HG02970 (cell line): ENCODE results near the gene RBFOX1.
"Not testable (repeated sequence)": the region's sequence is repeated elsewhere in the genome, so short reads cannot be mapped to it uniquely, and the experiment has no call there.

Source experiments
- ATAC-seq: cut with Tn5 transposase; IDR thresholded peaks from one replicate; pipeline ENCODE4 v1.9.1; 2021; ENCODE audit warnings: mild to moderate bottlenecking, moderate library complexity, moderate number of reproducible peaks; ENCODE audit not compliant: unreplicated experiment, low FRiP score

The RBFOX1 gene

GRCh38 chr16:7443648-7444365 lies 111.2 kb downstream of the RBFOX1 start:
- no peak for ATAC-seq

GRCh38 chr16:7449306-7449705 lies 116.7 kb downstream of the RBFOX1 start:
- no peak for ATAC-seq

GRCh38 chr16:7449808-7450207 lies 117.2 kb downstream of the RBFOX1 start:
- no peak for ATAC-seq

- ATAC-seq: no peak
Observed at GRCh38 chr16:7450440-7450839, 117.8 kb downstream of the RBFOX1 start.

- ATAC-seq: no peak
Observed at GRCh38 chr16:7452090-7452489, 119.4 kb downstream of the RBFOX1 start.

GRCh38 chr16:7456211-7456610 lies 123.6 kb downstream of the RBFOX1 start:
- ATAC-seq: no peak

- no peak for ATAC-seq
Observed at GRCh38 chr16:7458144-7458543, 125.5 kb downstream of the RBFOX1 start.

GRCh38 chr16:7470344-7470743 lies 137.7 kb downstream of the RBFOX1 start:
- no peak for ATAC-seq

- no peak for ATAC-seq
Observed at GRCh38 chr16:7471268-7471667, 138.6 kb downstream of the RBFOX1 start.

GRCh38 chr16:7482032-7482431 lies 149.4 kb downstream of the RBFOX1 start:
- ATAC-seq: no peak

- ATAC-seq: no peak
Observed at GRCh38 chr16:7482596-7483290, 150.1 kb downstream of the RBFOX1 start.

GRCh38 chr16:7487574-7488323 lies 155.1 kb downstream of the RBFOX1 start:
- ATAC-seq: no peak

GRCh38 chr16:7492122-7492521 lies 159.5 kb downstream of the RBFOX1 start:
- no peak for ATAC-seq

GRCh38 chr16:7493133-7493532 lies 160.5 kb downstream of the RBFOX1 start:
- no peak for ATAC-seq

GRCh38 chr16:7497691-7498090 lies 165.0 kb downstream of the RBFOX1 start:
- ATAC-seq: no peak

GRCh38 chr16:7501868-7502267 lies 169.2 kb downstream of the RBFOX1 start:
- ATAC-seq: no peak

- not testable (repeated sequence) for ATAC-seq
Observed at GRCh38 chr16:7502591-7503157, 170.0 kb downstream of the RBFOX1 start.

GRCh38 chr16:7503666-7504065 lies 171.0 kb downstream of the RBFOX1 start:
- ATAC-seq: no peak

GRCh38 chr16:7504844-7505243 lies 172.2 kb downstream of the RBFOX1 start:
- ATAC-seq: no peak

- no peak for ATAC-seq
Observed at GRCh38 chr16:7505495-7505894, 172.8 kb downstream of the RBFOX1 start.

- ATAC-seq: no peak
Observed at GRCh38 chr16:7506363-7506762, 173.7 kb downstream of the RBFOX1 start.
